Stimulated activated CD4-positive, alpha-beta T cell treated with anti-CD3 and anti-CD28 coated beads, TNF-alpha, amount 100 ng/mL, for 24 hours (primary cell): Measurements from ENCODE around the gene HS6ST1.

Source experiments
- DNase-seq, 3 experiments: peaks; one replicate each; pipeline ENCODE4 v3.0.0-alpha.2; 2020; ENCODE audit warnings: low read depth in 3 of 3

Gene HS6ST1

DNA sequence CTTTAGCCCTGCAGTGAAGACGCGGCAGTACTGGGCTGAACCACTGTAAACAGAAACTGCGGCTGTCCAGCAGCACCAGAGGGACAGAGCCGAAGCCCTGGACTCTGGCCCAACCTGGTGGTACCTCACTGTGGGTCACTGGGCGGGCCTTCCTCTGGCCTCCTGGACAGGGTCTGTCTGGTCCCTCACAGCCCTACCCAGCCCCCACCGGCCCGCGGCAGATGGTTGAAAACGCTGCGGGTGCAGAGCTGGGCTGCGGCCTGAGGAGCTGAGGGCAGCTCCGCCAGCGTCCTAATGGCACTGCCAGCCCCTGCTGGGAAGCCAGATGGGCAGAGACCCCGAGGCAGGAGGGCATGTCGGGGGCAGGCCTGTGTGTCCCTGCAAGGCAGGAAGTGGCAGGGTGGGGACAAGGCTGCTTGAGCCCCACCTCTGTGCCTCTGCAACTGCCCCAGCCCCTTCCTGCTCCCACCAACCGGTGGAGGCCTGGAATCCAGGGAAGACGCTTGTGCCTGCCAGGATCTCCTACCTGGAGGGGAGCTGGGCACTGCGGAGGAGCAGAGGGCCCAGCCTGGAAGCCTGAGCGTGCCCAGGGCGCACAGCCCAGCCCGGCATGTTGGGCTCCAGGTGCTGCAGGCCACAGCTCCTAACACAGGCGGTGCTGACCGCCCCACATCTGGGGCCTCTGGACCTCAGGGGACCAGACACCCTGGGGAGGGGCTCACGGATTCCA lies 36.3 kb downstream of the HS6ST1 start:
- DNase-seq = no peak

DNA sequence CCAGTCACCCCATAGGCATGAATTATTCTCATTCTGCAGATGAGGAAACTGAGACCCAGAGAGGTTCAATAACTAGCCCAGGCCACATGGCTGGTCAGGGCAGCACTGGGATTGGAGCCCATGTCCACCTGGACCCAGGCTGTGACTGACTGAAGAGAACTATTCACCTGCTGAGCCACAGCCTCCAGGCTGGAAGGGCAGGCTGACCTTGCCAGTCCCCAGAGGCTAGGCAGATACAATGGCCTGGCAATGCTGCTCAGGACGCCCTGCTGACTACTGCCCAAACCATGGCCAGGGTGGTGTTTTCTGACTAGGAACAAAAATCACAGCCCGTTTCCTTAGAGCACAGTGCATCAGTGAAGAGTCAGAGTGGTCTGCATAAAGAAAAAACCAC lies 36.8 kb downstream of the HS6ST1 start:
- no peak for DNase-seq

DNA sequence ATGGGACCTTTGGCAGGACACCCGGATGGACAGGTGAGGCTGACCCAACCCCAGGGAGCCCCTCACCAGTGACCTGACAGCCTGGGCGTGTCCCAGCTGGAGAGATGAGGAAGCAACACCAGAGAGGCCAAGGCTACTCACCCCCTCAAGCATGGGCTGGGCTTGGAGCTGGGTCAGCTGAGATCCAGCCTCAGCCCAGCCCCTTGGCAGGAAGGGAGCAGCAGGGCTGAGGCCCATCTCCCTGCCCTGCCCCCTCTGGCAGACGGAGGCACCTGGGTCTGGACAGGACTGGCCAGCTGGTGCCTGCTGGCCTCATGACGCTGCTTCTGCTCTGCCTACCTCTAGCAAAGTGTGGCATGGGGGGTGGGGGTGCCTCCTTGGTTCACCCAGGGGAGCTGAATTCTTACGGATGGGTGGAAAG lies 37.8 kb downstream of the HS6ST1 start:
- no peak for DNase-seq

DNA sequence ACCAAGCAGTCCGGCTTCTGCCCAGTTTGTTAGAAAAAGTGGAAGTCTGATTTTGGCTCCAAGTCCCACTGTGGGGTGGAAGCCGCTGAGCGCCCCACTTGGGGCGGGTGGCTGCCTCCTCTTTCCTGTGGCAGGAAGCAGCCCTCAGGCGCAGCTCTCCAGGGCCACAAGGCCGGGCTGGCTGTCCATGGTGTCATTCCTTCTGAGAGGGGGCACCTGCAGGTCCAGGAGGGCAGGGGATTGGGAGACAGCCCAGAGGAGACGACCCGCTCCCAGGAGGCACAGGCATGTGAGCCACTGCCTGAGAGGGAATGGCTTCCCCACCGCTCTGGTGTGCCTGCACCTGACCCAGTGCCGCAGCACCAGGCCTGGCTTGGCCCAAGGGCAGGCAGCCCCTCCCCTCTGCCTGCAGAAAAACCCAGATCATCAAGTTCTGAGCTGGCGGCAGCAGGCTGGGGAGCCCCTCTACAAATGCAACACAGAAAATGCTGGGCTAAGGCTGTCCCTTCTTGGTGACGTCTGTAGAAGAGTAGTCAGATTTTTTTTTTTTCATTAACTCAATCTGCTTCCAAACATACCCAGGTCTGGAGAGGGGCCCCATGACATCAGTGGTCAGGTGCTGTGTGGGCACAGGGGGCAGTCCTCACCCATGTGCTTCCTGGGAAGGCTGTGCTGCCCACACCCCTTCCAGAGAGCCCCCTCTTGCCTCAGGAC lies 38.4 kb downstream of the HS6ST1 start:
- DNase-seq = no peak

DNA sequence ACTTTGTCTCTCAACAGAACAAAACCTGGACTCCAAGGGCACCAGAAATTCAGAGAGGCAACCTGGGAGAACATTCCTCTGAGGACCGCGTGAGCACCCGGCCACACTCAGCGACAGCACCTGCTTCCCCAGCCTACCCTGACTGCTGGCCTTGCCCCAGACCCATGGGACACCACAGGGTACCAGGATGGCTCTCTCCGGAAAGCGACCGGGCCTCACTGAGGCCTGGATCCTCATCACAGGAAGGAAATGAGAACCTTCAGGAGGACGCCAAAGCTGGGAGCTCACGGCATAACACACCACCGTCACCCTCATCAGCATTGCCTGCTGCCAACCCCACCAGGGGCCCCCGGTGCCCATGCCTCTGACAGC lies 38.9 kb downstream of the HS6ST1 start:
- DNase-seq = no peak

DNA sequence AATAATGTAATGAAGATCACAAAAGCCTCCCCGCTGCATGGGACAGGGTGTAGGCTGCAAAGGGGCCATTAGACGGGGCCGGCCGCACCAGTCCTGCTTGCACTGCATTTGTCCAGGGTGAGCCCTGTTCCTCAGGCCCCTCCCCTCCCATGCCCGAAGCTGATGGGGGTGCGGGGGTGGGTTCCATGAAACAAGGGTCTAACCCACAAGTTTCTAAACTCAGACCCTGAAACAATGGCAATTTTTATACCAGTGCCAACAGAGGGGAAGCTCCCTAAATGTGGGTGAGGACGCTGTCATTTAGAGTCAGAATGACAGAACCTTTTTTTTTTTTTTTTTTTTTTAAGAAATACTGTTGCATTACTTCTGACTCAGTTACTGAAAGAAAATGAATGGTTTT lies 39.7 kb downstream of the HS6ST1 start:
- no peak for DNase-seq

DNA sequence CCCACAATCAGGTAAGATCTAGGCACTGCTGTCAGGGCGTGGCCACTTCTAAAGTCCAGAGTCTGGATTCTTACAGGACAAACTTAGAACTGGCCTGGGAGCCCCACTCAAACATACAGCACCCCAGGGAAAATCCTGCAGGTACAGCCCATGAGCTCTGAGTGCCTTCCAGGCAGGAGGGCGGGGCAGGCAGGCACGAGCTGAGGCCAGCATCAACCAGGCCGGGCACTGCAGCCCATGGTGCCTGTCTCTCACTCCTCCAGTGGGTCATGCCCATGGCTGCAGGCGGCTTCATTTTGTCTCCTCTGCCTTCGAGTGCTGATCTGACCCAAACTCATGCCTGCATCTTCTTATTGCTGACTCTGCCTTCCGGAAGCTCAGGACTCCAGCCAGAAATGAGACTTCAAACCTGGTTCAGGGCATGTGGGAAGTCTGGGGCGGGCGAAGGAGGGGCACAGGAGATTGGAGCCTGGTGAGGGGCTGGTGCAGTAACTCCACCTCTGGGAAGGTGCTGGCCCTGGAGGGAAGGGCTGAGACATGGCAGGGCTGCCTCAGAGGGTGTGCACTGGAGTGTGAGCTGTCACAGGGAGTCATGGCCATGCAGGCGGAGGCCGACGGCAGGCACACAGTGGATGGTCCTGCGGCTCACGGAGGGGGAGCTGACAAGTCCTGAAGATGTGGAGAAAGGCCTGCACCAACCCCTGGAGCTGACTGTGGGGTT lies 40.5 kb downstream of the HS6ST1 start:
- DNase-seq = no peak

DNA sequence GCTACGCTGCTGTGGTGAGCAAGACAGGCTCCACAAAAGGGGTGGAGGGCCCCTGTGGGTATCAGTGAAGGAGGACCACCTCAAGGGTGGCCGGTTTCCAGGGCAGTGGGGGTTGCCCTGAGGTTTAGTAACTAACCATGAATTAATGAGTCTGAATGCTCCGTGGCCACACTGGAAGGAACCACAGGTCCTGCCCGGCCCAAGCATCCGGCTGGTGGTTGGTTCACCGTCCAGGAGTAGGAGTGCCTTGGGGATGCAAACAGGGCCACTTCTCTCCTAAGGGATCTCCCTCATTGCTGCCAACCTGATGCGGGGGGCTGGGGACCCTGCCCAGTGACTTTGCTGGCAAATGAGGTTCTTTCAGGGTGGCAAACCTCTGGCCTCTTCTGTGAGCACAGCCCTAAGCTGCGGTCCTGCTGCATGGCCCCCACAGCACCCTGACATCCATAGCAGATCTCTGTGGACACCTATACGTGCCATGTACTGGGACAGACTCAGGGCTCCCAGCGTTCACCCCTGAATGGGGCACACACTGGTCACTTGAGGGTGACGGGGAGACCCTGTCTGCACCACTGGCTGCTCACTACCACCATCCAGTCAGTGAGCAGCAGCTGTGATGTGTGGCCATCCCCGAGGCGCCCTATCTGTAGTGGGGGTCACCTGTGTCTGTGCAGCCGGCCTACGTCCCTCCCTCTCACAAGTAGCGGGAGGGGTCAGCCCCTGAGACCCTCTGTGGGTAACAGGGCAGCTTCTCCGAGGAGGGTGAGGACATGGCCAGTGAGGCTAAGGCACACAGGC lies 41.6 kb downstream of the HS6ST1 start:
- no peak for DNase-seq

DNA sequence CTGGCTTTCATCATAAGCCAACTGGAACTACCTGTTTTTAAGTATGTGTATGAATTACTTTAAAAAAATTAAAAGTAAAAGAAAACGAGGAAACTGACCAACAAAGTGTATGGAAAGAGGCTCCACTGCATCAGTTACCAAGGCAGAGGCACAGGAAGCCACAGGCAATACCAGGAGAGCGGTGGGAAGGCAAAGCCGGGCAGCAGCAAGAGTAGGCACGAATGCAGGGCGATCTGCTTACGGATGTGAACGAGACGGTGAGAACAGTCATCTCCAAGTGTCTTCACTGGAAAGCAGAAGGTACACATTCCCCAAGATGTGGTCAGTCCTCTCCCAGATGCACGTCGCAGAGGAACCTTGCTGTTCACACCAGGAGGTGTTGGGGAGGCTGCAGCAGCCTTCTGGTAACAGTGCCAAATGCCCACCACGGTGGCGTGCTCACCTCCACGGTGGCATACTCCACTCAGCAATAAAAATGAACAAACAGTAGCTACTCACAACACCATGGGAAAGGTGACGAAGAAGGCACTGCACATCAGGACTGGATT lies 43.1 kb downstream of the HS6ST1 start:
- DNase-seq = no peak

DNA sequence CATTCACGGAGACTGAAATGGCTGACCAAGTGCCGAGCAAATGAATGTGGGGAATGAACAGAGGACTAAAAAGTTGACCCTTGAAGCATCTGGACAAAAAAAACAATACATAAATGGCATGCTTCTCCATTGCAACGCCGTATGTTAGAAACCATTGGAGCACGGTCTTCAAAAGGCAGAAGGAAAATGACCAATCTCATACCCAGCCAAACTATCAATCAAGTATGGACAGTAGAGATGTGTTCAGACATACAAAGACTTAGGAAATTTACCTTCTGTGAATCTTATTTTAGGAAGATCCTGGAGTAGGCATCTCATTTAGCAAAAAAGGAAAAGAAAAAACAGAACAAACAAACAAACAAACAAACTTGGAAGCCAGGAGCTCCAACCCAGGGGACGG lies 44.5 kb downstream of the HS6ST1 start:
- DNase-seq = no peak

DNA sequence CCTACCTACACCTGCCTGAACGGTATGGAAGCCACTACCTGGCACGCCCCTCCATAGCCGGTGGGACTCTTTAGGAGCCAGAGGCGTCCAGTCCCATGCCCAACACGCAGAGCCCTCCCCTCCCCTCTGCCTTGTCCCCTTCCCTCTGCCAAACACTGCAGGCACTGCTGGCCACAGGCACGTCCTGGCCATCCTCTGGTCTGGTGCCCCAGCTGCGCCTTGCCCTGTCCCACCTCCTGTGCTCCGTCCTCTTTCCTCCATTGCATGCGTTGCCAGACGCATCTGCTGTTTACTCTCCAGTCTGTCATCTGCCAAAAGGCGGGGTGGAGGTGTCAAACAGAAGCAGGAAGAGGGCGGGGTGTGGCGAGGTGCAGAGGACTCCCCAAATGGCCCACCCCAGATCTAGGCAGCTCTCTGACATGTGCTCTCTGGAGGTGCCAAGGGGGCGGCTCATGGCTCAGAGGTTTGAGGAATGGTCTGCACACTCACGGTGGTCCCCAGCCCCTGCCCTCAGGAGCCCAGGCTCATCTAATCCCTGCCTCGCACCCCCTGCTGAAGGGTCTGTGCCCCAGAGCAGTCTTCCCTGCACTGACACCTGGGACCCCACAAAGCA lies 45.1 kb downstream of the HS6ST1 start:
- DNase-seq = no peak

DNA sequence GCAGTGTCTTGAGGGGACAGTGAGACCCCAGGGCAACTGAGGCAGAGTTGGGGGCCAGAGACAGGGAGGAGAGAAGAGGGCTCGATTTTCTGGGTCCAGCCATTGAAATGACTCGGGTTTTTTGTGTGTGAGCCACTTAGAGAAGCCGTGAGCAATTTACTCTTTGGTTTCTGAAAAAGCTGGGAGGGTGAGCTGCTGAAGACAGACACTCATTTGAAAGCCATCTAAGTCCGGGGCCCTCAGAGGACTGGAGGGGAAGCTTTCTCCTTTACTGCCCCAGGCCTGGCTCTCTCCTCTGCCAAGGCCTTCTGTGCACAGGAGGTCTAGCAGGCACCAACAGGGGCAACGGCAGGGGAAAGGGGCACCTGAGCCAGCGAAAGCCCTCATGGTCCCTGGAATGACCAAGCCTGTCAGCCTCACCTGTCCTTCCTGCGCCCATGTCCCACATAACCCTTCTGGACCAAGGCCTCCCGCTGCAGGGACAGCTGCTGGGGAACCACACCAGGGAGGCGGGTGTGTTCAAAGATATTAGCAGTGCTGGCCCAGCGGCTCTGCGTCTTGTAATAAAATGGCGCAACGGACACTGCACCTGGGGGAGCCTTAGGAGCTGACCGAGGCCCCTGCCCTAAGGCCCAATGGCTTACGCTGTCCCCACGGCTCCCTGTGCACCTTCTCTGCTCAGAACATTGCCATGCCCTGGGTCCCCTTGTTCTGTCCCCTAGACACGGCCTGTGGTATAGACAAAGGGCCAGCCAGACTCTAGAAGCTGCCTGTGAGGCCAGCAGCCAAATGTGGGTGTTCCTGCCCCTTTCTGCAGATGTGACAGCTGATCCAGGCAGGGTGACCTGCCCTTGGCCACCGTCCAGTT lies 45.8 kb downstream of the HS6ST1 start:
- DNase-seq = no peak

DNA sequence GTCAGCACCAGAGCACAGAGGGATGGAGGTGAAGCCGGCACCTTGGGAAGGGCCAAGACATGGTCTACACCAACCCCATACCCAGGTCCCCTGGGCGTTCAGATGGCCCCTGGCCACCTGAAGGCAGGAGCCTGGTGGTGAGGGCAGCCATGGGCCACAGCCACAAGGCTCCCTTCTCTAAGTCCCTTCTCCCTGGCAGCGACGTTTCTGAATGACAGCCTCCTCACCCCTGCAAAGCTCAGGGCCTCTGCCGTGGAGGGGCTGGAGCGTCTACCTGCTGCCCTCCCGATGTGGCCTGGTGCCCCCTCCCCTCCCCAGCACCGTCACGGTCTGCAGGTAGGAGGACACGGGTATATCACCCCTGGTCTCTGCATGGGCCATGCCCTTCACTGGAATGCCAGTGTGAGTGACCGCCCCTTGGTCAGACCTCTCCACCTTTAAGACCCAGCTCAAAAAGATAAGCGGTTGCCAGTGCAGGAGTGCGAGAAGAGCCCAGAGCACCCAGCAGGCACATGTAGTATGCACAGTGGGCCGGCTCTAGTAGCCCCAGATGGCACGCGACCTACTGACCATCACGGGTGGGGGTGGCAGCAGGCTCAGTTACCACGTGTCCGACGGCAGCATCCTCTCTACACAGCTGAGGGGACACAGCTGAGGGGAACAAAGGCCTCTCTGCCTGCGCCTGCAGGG lies 46.6 kb downstream of the HS6ST1 start:
- no peak for DNase-seq

DNA sequence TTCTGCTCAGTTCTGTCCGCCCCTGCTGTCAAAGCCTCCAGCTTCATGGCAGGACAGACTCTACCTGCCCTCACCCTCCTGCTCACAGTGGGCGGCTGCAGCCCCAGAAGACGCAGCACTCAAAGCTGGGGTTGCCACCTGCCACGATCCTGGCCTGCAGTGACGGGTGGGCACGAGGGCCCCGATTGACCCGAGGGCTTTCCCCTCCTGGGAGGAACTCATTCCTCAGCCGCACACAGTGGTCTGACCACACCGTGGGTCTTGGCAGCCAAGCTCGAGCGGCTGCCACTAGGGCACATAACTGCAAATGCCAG lies 47.1 kb downstream of the HS6ST1 start:
- DNase-seq = no peak

DNA sequence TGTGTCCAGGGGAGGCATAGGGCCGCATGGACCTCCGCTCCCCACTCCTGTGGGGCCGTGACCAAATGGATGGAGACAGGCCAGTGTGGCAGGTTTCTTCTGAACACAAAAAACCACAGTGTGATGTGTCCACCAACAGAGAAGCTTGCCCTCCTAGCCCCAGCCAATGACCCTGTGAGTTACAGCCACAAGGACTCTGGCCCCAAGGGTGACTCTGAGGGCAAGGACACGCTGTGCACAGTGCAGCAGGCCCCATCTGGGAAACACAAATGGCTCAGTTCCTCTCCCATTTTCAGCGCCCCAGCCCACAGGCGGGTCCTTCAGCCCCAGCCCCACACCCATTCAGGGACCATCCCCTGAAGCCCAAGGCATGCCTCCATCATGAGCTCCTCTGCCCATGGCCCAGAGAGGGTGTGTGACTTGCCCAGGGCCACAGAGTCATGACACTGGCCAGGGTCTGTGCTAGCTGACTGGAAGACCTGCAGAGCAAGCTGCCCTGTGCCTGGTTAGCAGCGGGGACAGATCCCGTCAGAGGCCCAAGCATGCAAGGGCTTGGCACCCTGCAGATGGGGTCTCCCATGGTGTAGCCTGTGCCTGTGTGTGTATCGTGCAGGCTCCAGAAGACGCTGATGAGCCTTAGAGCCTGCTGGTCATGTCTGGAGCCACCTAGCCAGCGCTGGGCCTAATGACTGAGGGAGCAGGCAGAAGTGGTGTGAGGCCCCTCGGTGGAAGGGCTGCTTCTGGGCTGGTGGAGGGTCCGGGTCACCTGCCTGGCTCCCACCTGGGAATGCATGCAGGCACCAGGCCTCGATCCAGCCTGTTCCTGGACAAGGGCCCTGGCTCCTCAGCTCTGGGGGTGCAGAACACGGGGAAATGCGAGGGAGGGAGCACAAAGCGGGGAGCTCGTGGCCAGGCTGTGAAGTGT lies 47.7 kb downstream of the HS6ST1 start:
- DNase-seq = no peak

DNA sequence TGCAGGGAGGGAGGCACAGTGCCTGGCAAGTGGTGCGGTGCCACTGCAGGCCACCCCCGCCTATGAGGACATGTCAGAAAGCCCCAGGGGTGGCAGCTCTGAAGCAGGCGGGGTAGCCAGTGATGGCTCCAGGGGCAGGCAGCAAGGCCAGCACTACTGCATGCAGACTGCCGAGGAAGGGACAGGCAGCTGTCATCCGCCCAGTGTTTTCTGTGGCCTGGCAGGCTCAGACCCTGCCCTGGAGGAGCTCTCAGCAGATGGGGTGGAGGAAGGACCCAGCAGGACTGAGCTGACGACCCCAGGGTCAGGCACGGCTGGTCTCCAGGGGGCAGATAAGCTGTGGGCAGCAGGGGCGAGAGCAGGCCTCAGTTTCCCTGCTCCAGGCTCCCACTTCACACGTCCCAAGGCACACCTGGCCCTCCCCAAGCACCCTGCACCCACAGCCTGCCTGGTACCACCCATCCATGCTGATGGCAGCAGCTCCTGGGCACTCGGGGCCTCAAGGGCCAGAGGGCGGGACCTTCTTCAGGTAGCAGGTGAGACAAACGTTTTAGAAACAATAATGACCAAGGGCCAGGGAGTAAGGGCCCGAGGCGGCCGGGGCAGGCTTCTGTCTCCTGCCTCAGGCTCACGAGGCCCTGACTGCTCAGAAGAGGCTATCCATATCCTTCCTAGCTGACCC lies 48.5 kb downstream of the HS6ST1 start:
- no peak for DNase-seq

DNA sequence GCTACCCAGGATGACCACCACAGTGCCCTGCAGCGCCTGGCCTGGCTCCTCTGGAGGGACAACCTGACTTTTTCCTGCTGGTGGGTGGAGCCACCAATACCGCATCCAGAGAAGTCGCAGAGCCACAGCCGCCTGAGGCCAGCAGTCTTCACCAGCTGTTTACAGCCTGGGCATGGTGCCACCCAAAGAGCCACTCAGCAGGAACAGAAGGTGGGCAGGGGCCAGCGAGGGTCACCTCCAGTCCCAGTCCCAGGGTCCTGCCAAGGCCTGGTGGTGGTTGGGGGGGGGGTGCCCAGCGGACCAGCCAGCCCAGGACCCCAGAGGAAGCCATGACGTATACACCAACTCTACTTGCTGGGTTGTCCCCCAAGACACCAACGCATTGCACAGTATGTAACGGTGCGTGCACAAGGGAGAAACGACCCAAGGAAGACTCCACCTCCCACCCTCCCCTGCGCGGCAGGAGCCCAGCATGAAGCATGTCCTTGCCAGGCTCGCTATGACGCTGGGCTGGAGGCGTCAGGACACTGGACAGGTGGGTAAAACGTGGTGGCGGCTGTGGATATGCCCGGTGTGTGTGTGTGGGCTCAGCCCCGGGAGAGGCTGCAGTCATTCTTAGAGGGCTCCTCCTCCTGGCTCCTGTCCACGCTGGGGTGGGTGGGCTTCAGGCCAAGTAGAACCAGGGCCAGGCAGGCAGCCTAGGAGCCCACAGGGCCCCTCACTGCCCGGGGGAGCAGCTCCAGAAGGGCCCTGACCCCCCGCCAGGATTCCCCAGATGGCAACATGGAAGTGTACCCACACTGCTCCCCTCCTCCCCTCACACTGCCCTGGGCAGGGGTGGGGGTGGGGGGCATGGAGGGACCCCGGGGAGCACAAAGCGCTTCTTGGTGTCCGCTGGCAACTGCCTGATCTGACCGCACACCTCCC lies 49.3 kb downstream of the HS6ST1 start:
- DNase-seq = no peak
